HG03439 (cell line): ENCODE results near the gene TGM5.
"Not testable (repeated sequence)": the region's sequence is repeated elsewhere in the genome, so short reads cannot be mapped to it uniquely, and the experiment has no call there.

Experiments
- ATAC-seq: cut with Tn5 transposase; IDR thresholded peaks from one replicate; pipeline ENCODE4 v1.9.1; 2021; ENCODE audit warnings: mild to moderate bottlenecking, moderate library complexity; ENCODE audit not compliant: unreplicated experiment

The TGM5 gene

DNA sequence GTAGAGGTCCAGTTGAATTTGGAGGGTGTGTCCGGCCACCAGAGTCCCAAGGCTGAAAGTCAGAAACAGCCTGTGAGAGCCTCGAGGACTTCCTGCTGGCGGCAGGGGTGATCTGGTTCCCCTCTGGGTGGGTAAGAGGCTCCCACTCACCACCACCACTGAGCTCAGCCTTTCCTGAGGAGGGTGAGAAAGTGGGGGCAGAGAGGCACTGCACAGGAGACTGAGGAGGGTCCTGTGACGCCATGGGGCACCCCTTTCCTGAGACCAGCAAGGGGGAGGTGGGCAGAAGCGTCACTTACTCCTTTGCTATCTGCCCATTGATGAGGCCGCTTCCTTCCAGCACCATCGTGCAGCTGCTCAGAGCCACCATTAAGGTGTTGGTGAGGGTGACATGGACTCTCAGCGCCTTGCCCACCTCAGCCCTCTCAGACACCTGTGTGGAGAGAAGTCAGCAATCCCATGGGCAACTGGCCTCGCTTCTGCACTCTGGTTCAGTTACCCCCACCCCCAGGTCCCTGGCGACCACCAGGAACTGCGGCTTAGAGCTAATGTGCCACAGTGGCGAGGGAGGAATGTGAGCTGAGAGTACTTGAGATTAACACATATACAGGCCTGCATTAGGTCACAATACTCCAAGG lies 10.0 kb upstream of the TGM5 start:
- no peak for ATAC-seq

DNA sequence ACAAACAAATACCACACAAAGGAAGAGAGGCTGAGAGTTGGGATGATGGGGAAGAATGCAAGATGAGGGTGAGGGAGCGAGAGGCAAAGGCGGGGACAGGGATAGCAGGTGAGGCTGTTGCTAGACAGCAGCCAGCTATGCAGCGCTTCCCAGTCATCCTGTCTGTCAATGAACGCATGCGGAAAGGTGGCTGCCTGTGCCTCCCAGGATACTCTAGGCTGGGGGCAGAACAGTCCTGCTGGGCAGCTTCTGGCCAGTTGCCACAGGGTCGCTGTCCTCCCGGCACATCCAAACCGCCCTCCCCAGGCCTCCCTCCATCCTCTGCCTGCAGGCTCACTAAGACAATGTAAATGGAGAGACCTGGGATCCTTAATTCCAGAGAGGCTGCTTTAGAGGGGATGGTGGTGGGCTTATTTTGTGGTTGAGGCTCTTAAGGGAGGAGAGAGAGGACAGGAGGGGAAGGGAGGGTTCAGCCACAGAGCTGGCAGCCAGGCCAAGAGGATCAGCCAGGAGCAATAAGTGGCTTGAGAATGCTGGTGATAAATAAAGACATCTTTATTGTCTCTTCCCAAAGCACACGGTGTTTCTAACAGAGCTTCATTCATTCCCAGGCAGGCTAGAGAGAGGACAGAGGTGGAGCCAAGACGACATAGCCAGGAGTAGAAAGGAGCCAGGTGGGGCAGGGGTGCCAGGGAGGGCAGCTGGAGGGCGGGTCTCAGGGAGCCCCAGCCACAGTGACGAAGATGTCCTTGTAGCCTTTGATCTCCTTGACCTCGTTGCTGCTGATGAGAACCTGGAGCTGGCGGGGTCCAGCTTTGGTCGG lies 9.2 kb upstream of the TGM5 start:
- ATAC-seq, result no peak

DNA sequence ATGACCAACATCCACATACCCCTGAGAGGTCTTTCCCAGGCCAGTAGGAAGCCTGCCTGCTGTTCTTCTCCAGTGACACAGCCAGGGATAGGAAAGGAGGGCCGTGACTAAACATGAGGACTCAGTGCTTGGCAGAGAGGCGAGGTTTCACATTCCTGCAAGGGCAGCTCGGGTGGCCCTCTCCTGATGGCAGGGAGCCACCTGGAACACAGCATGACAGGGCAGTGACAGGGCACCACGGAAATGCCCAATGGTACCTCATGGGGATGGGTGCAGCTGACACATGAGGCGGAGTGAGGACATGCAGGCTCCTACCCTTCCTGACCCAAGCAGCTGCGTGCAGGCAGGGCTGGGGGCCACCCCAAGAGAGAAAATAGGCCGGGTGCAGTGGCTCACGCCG lies 7.4 kb upstream of the TGM5 start:
- no peak for ATAC-seq

DNA sequence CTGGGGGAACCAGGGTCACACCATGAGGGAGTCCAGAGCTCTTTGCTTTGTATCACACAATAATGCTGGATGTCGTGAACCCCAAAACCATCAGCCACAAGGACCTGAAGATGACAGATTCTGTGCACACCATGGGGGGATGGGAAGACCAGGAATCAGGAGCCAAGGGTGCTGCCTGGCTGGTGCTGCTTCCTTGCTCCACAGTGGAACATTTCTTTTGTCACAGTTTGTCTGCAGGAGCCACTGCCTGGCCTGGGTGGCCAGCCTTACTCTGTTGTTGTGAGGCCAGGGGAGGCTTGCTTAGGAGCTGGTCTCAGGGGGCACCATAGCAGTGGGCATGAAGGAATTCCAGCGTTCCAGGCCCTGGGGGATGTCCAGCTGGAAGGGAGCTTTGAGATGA lies 6.5 kb upstream of the TGM5 start:
- no peak for ATAC-seq

DNA sequence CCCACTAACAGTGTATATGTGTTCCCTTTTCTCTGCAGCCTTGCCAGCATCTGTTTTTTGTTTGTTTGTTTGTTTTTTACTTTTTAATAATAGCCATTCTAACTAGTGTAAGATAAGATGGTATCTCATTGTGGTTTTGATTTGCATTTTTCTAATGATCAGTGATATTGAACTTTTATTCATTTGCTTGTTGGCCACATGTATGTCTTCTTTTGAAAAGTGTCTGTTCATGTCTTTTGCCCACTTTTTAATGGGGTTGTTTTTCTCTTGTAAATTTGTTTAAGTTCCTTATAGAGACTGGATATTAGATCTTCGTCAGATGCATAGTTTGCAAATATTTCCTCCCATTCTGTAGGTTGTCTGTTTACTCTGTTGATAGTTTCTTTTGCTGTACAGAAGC lies 5.2 kb upstream of the TGM5 start:
- not testable (repeated sequence) for ATAC-seq

DNA sequence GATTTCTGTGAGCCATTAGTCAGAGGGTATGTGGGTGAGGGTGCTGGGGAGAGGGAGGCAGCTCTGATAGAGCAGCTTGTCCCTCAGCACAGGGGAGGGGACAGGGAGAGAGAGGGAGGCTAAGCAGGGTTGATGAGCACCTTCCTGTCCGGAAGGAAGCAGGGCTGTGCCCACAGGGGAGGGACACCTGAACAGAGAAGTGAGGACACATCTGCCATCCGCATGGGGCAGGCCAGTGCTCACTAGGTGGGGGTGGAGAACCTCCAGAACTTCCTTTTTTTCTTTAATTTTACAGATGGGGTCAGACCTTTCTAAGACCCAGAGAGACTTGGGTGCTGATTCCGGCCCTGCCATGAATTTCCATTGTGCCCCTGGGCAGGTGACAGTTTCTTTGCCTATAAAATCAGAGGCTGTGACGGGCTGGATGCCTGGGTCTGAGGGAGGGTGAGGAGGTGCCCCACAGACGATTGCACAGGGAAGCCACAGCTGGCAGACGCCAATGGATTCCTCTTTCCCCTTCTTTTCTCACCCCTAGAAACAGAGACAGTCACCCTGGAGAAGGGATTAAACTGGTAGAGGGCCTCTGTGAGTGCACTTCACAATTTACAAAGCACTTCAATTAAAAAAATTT lies 4.1 kb upstream of the TGM5 start:
- ATAC-seq, result no peak

DNA sequence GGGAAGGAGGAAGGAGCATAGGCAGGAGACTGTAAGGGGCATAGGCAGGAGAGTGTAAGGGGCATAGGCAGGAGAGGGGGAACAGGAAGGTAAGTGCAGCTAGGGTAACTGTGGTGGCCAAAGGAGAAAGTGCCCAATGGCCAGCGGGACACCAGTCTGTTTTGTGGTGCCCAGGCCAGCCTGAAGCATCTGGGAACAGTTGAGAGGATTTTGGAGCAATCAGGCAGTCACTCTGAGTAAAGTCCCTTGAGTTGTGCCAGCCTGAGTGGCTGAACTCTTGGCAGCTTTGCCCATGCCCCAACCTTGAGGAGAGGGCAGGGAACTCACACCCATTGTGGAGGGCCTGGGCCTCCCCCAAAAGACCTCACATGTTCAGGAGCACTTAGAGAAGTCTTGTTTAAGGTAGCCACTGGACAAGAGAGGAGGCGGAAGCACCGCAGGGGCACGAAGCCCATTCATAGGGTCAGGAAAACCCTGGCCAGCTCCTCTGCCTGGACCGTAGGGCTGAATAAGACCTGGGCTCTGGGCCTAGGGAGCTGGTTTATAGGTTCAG lies 3.5 kb upstream of the TGM5 start:
- ATAC-seq, result no peak

DNA sequence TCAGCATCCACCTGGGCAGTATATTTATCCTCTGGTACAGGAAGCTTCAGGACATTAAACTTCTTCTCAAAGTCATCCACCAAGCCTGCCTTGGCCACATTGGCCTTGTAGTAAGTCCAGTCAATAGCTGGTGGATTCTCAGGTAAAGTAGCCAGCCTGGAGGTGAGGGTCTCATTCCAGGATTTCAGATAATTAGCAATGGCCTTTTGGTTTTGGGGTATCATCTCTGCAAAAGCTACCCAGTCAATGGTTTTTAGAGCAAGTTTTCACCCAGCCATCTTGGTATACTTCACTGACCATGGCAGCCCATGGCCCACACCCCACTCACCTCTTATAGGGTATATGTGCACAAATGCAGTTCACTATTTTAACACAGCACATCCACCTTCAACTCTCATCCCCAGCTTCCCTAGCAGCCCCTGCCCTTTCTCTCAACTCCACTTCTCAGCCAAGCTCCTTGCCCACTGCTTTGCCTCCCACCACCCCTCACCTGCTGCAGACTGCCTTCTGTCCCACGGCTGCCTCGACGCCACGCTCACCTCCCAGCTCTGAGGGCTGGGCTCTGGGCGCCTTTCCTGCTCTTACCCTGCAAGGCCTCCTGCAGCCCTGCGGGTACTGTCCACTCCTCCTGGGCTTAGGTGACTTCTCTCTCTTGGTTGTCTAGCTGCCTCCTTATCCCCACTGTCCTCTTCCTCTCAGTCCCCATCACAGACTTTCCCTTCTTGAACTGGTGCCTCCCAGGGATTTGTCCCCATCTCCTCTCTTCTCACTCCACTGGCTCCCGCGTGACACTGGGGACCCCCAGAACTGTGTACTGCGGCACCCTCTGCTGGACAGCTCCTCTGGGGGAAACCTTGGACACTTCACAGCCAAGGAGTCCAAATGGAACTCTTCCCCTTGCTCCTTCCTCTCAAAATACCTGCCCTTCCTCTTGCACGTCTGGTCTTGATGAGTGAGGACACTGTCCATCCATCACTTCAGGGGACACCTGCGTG lies 1.7 kb upstream of the TGM5 start:
- ATAC-seq, result no peak

DNA sequence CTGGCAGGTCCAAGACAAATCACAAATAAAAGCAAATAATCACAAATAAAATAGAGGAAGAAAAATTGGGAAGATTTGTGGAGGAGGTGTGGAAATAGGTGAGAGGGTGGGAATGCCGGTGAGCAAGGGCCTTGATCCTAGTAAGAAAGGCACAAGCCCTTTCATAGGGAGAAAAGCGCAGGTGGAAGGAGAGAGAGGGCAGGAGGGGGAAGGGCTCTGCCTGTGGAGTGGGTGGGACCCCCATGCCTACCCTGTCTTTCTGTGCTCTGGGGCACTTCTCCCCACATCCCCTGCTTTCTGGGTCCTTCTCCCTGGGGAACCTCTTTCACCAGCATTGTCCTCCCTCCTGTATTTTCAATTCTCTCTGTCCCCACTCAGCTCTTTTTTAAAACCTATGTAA lies 711 bp upstream of the TGM5 start:
- ATAC-seq, result no peak

DNA sequence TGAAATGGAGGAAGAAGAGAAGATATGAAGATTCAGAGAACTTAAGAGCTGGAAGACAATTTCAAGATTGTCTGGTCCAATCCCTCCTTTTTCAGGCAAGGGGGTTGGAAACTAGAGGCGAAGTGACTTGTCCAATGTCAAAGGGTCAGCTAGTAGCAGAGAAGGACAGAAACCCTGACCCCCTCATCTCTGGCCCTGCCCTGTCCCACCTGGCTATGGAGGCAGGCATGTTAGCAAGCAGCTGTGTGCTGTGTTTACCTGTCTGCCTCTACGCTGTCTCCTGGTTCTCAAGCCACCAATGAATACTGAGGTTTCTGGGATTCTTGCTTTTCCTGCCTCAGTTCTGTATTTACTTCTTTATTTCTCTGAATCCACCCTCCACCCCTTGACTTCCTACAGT lies 342 bp downstream of the TGM5 start:
- no peak for ATAC-seq

DNA sequence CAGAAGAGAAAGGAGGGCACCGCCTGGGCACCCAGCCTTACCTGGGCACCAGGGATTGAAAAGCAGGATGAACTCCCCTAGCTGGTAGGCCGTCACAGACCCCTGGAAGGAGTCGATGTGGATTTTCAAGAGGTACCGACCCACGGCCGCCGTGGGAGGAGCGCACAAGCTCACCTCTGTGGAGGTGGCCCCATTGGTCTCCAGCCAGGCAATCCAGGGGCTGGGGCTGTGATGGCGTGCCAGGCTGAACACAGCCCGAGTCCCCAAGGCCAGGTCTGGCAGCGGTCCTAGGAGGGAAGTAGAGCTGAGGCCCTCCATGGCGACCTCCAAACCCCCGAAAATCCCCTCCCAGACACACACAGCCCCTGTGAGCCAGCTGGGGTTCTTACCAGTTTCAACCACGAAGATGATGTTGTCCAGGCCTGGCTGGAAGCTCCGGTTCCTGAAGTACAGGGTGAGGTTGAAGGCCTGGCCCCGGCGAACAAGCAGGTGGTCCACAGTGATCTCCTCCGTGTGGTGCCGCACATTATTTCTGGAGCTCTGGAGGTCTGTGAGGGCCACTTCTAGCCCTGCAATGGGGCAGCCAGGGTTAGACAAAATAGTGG lies 6.6 kb downstream of the TGM5 start:
- no peak for ATAC-seq

DNA sequence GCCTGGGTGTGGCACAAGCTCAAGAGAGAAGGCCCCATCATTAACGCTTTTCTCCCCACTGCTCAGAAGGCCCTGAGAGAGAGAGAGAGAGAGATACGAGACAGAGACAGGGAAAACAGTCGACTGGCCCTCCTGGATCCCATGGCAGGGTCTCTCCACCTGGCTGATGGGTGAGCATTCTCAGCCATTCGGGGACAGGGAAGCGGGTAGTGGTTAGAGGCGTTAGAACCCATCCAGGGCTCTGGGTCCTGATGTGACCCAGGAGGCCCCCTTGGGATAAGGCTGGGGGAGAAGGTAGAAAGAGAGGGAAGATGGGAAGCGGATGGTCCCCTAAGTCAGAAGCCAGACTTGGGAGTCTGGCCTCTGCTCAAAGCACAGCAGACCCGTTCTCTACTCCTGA lies 7.9 kb downstream of the TGM5 start:
- no peak for ATAC-seq

DNA sequence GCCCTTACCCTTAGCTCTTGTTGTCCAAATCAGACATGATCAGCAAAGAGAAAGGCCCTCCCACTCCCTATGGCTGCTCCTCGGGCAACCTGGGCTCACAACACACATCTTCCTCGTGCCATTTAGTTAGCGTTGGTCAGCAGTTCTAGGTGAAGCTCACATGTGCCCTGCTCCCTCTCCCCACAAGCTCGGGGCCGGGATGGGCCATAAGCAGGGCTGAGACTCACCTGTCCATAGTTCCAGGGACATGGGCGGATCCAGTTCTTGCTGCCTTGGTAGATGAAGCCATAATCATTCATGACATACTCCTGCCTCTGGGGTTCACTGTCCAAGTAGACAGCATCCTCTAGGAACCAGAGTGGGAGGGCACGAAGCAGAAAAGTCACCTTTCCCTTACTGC lies 10.4 kb downstream of the TGM5 start:
- ATAC-seq, result no peak

DNA sequence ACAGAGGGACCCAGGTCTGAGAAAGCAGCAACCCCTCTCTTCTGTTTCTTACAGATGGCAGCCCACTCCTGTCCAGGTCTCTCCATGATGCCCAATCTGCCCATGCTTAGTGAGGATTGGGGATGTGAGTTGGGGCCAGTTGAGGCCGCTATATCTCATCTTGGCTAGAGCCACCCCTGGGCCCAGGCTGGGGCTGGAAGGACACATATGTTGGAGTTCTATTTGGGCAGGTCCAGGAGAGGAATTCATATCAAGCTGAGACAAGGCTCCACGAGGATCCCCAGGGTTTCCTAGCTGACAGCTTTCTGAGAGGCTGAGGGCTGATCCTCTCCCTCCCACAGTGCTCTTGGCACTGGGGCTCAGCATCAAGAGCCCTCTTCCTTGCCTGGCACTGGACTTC lies 11.4 kb downstream of the TGM5 start:
- ATAC-seq, result no peak

DNA sequence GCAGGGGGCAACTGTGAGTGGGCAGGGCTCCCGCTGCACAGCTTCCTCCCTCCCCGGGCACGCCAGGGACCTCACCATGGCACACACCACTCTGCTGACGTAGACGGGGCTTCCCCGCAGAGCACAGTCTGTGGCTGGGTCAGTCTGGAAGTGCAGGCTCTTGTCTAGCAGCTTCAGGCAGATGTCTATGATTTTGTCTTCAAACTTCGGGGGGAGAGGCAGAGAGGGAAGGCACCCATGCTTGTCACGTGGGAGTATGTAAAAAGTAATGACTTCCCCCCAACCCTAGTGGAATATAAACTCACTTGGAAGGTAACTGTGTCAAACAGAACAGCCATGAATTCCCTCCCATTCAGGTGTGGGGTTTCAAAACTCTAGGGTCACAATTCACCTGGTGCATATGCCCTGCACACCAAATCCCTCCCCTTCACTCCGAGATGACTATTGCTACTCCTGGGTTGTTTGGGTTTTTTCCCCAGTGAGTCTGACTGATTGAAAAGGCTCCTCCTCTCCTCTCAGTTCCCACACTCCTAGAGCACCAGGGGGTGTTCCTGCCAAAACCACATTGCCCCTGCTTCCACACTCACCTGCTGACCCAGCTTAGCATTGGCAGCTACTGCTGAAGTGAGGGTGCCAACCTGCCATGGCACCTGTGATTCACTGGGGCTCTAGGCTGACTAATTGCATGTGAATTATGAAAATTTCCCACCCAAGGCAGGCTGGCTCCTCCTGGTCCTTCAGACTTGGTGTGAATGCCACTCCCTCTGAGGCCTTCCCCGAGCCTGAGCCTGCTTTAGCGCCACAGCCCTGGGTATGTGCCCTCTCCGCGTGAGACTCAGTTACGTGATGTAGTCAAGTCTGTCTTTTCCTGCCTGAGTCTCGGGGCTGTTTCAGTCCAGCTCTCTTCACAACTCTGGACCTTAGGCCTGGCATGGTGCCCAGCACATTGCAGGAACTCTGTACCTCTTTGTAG lies 13.0 kb downstream of the TGM5 start:
- ATAC-seq, result peak; percentile 52

DNA sequence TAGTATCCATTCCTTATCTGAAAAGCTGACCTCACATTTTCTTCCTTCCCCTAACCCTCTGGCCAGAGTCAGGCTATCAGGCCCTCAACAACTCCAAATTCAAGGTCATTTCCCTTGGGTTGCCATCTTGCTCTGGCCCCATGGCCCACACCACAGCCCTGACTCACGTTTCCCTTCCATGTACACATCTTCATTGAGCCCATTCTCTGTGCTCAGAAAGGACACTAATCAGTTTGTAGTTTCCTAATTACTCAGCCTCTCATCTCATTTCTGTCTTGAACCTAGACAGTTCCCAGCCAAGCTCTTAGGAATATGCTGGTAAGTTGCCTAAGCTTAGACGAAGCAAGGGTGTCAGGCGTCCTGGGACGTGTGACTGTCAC lies 14.9 kb downstream of the TGM5 start:
- ATAC-seq, result no peak

DNA sequence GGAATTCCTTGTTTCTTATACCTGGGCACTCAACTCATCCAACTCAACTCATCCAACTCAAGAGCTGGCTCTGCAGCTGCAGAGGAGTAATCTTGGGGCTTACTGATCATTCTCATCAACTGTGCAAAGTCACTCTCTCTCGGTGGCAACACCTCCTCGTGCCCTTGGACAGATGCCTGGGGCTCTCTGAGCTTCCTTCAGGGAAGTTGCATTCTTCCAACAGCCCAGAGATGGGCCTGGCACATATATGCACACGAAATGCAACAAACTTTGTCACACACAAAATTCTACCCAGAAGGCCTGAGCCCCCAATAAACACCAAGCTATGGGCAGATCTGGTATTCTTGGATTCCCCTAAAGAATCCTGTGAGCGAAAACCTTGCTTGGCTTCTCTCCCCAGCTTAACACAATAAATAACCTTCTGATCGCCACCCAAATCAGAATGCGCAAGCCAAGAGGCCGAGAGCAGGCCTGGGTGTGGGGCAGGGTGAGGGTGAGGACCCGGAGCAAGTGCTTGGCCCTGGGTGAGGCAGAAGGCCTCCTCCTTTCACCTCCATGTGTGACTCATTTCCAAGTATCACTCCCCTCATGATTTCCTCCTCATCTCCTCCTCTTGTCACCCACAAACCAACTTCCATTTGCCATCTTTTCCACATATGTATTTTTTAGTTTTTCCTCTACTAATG lies 15.4 kb downstream of the TGM5 start:
- no peak for ATAC-seq

DNA sequence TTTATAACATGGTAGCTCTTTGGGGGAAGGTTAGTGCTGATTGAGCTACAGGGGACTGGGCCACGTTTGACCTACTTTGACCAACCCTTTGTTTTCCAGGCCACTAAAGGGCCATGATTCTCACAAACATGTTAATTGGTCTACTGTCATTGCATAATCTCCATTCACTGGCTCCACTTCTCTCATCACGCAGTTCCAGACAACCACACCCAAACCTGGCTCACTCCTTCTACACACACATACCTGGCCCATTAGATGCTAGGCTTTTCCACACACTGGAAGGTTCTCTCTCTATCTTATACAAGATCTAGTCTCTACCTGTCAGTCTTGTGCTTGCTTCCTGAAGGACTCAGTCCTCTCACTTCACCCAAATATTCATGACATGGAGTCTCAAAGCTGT lies 15.9 kb downstream of the TGM5 start:
- no peak for ATAC-seq
